Stimulated activated CD8-positive, alpha-beta memory T cell treated with anti-CD3 and anti-CD28 coated beads, Interleukin-4, amount 100 ng/mL, for 4 hours (primary cell): ENCODE data around the gene UBE2I.

Experiments used
- DNase-seq, 2 donors: peaks; one replicate each; pipeline ENCODE4 v3.0.0-alpha.2; 2020; ENCODE audit warnings: low read depth in 2 of 2, low spot score in 1 of 2

Gene UBE2I

GRCh38 chr16:1277151-1277598 lies 32.3 kb upstream of the UBE2I start:
- no peak for DNase-seq

GRCh38 chr16:1277617-1278282 lies 31.7 kb upstream of the UBE2I start:
- no peak for DNase-seq

DNA sequence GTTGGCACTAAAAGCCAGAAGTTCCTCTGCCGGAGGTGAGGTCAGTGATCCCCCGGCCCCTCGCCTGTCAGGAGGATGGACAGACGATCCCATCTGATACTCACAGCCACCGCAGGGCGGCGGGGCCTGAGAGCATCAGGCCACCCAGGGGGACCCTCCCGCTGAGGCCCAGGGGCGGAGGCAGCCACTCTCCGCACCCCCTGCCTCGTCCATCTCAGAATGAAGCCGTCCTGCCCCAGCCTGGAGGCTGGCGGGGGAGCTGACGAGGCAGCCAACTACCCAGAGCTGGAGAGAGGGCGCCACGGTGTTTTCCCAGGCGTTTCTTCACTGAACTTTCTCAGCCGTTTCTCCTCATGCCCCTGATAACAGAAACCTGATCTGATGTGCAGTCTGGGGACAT lies 31.0 kb upstream of the UBE2I start:
- DNase-seq = no peak

DNA sequence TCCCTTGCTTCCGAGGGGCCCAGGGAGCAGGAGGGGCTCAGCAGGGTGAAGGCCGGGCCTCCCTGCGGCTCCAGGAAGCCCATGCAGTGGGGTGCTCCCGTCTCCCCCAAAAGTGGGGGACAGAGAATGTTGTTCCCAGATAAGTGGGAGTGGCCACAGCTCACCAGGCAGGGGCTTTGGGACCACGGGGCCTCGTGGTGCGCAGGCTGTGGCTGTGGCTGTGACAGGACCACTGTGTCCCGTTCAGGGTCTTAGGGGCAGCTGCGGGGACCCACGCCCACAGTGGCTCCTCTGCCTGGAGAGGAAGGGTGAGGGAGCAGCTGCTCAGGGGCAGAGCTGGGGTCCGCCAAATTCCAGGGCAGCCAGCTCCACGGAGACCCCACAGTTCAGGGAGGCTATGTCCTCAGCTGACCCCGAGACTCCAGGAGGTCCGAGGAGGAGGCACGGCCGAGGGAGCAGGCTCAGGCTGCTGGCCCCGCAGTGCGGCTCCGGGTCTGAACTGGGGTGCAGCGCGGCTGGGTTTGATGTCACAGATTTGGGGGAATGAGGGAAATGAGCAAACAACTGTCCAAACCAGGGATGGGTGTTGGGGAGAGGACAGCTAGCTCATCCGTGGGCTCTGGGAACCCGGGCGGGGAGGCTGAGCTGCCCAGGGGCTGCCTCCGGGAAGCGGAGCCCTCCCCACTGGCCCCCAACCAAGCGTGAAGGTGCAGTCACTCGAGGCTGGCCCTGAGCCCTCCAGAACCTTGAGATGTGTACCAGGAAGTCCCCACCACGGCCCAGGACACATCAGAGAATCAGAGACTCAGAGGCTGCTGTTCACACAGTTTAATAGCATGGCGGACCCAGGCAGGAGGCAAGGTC lies 30.1 kb upstream of the UBE2I start:
- DNase-seq = no peak

DNA sequence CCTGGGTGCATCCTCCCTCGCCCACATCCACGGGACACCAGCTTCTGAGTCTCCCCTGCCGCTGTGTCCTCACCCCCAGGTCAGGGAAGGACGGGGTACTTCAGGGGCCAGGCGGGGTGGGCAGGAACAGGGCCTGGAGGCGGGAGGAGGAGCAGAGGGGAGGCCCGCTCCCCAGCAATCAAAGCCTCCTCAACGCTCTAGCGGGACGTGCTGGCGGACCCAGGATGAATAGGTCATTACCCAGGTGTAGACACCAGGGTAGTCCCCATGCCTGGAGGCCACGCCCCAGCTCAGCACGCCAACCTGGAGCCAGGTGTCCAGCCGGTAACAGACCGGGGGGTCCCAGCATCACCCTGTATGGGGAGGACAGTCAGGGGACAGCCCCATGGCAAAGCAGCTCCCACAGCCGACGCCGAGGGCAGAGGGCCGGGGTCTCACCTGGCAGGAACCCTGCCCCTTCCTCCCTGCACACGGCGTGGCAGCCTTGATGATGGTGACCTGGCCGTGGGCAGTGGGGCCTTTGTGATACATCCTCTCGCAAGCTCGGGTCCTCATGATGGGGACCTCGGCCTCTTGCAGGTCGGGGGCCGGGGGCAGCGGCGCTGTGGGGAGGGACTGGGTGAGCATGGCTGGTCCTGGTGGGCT lies 29.4 kb upstream of the UBE2I start:
- no peak for DNase-seq

- no peak for DNase-seq
Observed at GRCh38 chr16:1280783-1281182, 28.7 kb upstream of the UBE2I start.

DNA sequence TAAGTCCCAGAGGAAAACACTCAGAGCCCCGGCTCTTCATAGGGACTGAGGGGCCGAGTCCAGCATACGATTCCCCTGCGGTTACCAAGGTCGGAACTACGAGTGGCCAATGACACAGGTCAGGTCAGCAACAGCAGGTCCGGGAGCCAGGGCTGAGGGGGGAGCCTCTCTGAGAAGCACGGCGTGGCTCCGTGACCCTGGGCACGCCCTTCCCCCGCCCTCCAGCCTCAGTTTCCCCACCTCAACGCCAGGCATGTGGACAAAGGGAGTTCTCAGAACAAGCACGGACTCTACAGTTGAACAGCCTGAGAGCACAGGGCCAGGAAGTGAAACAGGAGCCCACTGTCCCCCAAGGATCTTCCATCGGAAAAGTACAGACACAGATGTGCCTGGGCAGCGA lies 27.9 kb upstream of the UBE2I start:
- DNase-seq = no peak

DNA sequence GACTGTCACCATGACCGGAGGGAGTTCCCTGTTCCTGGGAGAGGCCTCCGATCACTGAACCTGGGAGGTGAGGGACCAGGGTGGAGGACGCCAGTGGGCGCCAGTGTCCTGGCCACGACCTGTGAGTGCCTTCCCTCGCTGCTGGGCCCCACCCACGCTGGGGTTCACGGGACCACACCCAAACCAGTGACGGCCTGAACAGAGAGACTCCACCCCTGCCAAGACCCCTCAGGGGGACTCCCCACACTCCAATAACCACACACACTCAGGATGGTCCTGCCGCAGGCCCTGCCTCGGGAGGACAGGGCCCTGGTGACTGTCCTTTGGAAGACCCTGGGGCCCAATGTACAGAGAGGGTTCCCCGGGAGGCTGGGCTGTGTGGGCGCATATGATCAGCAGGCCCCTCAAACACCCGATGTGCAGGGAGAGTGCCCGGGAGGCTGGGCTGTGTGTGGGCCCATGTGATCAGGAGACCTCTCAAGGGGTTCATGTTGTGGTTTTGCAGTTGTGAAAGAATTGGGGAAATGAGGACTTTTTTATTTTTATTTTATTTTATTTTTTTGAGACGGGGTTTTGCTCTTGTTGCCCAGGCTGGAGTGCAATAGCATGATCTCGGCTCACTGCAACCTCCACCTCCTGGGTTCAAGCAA lies 27.0 kb upstream of the UBE2I start:
- DNase-seq = no peak

GRCh38 chr16:1283296-1283695 lies 26.1 kb upstream of the UBE2I start:
- no peak for DNase-seq

DNA sequence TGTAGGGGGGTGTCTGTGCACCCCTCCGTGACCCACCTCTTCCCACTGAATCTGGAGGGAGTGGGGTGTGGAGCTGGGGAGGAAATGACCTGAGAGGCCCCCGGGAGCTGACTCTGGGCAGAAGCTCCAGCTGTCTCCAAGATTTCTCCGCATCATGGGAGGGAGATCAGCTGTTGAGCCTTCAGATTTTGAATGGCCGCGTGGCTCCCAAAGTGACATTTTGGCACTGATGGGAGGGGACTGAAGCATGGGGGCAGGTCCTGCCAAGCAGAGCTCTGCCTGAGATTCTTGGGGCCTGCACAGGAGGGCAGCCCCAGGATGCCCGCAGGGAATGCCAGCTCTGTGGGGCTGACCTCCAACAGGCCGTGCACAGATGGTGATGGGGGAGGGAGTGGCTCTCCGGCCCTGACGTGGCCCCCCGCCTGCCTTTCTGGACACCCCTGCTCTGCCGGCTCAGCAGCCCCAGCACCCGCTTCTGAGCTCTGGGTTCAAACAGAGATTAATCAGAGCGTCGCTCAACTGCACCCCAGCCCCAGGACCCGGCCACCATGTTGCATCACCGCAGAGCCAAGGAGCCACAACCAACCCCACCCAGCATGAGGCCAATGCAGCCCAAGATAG lies 25.3 kb upstream of the UBE2I start:
- DNase-seq = no peak

DNA sequence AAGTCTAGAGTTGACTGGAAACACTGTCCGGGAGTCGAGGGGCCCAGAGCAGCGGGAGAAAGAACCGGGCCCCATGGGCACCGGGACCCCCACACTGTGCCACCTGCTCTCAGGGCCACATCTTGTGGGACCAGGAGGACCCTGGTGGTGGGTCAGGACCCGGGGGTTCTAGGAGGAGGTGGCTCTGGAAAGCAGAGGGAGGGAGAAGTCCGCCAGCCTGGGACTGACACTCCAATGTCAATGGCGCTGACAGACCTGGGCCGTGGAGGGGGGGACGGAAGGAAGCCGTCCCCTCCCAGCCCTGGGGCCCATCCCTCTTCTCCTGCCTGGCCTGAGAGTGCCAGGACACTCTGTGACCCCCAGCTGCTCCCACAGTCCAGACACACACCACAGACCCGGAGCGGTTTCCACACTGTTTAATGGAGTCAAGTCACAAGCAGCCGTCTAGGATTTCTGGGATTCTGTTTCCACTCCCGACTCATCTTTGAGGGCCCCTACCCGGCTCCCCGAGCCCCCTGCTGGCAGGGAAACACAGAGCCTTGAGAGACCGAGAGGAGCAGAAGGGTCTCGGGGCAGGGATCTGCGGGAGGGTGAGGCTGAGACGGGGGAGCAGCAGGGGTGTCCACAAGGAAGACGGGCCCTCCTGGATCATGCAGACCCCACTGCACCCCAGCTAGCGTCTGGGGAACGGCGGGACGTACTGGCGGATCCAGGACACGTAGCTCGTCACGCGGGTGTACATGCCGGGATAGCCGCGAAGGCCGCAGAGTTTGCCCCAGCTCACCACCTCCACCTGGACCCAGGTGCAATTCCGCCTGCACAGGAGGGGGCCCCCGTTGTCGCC lies 23.5 kb upstream of the UBE2I start:
- no peak for DNase-seq

DNA sequence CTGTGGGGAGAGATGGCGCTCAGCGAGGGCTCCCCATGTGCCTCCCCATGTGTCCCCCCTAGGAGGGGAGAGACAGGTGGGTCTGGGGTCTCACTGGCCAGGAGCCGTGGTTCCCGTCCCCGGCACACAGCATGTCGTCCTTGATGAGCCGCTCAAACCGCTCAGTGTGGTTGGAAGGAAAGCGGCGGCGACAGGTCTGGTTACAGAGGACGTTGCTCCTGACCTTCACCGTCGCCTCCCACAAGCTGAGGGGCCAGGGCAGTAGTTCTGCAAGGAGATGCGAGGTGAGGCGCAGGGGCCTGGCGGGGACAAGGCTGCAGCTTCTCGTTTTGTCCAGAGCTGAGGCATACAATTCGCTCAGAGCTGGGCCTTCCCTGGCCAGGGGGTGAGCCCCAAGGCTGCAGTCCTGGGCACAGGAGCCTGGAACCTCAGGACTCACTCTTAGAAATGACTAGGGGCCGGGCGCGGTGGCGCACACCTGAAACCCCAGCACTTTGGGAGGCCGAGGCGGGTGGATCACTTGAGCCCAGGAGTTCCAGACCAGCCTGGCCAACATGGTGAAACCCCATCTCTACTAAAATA lies 22.8 kb upstream of the UBE2I start:
- no peak for DNase-seq

DNA sequence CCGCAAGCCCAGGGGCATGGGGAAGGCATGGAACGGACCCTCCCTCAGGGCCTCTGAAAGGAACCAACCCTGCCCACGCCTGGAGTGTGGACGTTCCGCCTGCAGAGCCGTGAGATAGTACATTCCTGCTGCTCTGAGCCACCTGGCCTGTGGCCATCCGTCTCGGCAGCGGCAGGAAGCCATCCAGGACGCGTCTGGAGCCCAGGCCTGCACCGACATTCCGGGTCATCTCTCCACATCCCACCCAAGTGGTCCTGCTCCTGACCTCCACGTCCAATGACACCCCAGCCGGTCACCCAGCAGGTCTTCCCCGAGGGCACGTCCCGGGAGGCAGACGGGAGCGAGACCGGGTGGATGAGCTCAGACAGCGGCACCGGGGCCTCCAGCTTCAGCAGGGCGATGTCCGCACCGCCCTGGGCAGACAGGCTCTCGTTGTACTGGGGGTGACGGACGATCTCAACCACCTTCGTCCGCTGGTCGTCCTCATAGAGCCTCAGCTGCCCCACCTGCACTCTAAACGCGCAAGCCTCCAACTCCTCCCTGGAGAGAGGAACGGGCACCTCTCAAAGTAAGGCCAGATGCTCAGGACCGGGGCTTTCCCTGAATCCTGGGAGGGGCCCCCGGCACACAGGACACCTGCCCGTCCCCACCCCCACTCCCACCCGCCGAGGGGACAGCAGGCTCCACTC lies 21.3 kb upstream of the UBE2I start:
- no peak for DNase-seq

DNA sequence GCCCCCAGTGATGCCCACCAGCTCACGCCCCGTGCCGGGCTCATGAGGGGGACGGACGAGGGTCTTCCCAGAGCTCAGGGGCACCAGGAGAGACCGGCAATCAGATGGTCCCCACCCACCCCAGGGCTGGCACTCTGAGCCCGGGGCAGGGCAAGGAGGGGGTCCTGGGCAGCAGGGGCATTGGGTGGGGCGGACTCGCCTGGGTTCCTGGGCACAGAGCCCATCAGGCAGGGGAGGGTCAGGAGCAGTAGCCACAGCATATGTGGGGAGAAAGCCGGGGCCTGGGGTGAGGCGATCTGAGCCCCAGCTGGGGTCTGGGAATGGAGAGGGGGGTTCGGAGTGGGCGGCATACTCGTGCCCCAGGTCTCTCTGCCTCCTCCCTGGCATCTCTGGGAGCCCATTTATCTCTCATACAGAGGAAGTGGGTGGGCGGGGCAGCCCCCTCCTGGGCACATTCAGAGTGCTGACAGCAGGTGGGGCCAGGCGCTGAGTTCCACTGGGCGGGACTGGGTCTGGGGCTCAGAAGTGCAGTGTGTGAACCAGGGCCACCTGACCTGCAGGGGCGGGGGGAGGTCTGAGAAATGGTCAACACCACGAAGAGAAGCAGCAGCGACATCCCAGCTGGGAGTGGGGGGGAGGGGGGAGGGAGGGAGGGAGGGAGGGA lies 20.5 kb upstream of the UBE2I start:
- no peak for DNase-seq

GRCh38 chr16:1289477-1289866 lies 20.0 kb upstream of the UBE2I start:
- DNase-seq = no peak

- no peak for DNase-seq
Observed at GRCh38 chr16:1290063-1290501, 19.4 kb upstream of the UBE2I start.

DNA sequence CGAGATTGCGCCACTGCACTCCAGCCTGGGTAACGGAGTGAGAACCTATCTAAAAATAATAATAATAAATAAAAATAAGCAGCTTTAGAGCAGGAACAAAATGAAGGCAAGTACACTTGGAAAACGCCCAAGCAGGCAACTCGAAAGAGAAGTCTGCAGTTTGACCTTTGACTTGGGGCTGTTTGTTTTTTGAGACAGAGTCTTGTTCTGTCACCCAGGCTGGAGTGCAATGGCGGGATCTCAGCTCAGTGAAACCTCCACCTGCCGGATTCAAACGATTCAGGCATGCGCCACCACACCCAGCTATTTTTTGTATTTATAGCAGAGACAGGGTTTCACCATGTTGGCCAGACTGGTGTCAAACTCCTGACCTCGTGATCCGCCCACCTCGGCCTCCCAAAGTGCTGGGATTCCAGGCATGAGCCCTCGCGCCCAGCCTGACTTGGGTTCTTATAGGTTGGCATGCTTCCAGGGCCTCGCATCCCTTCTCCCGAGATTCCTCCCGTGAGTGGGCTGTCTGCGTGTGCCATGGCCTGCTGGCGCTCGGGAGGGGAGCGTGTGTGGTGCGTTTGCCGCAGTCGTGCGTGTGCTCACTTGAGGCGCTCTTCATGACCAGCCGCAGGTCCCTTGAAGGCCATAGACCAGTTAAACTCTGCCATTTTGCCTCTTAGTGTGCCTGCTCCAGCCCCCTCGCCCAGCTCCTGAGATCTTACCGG lies 18.4 kb upstream of the UBE2I start:
- DNase-seq = no peak

- no peak for DNase-seq
Observed at GRCh38 chr16:1291576-1291974, 17.9 kb upstream of the UBE2I start.
